SK-N-SH (cell line): ENCODE data around the gene NPFF.

Source experiments
- CHD2 ChIP-seq: fragments of 150-350 bp; IDR thresholded peaks from 2 replicates; pipeline ENCODE4 v1.6.1; 2018; ENCODE audit warnings: low read length; ENCODE audit not compliant: partially characterized antibody
- CTCF ChIP-seq: fragments of 200-600 bp; sonication (generic); IDR thresholded peaks from 2 replicates; pipeline ENCODE4 v1.6.1; 2017; ENCODE audit warnings: antibody characterized with exemption, mild to moderate bottlenecking, moderate library complexity
- EP300 ChIP-seq, 2 experiments: IDR thresholded peaks; 2 replicates each; pipeline versions ENCODE4 v1.4.0 to v1.6.1; 2012; ENCODE audit warnings: borderline replicate concordance in 1 of 2, low read depth in 1 of 2, low read length in 1 of 2
- MXI1 ChIP-seq: IDR thresholded peaks from 2 replicates; pipeline ENCODE4 v1.6.1; 2012; ENCODE audit warnings: mild to moderate bottlenecking, low read depth, low read length, improper control_type of control experiment
- NFIC ChIP-seq: IDR thresholded peaks from 2 replicates; pipeline ENCODE4 v1.4.0; 2012; ENCODE audit warnings: borderline replicate concordance
- NRF1 ChIP-seq: IDR thresholded peaks from 2 replicates; pipeline ENCODE4 v1.6.1; 2012; ENCODE audit warnings: low read depth, mild to moderate bottlenecking, low read length
- RAD21 ChIP-seq: IDR thresholded peaks from 2 replicates; pipeline ENCODE4 v1.6.1; 2012; ENCODE audit warnings: mild to moderate bottlenecking, low read length
- SIN3A ChIP-seq: IDR thresholded peaks from 2 replicates; pipeline ENCODE4 v1.6.1; 2012; ENCODE audit warnings: low read depth, mild to moderate bottlenecking, low read length, moderate library complexity, borderline replicate concordance
- TEAD4 ChIP-seq: IDR thresholded peaks from 2 replicates; pipeline ENCODE4 v1.4.0; 2012; ENCODE audit warnings: mild to moderate bottlenecking, borderline replicate concordance; ENCODE audit not compliant: insufficient read depth
- YY1 ChIP-seq: IDR thresholded peaks from 2 replicates; pipeline ENCODE4 v1.4.0; 2012; ENCODE audit warnings: low read depth, mild to moderate bottlenecking
- TF ChIP-seq, protein P1 (sequence below): IDR thresholded peaks from 2 replicates; pipeline ENCODE4 v1.6.1; 2012; ENCODE audit warnings: mild to moderate bottlenecking, low read depth, low read length, moderate library complexity
- TF ChIP-seq, protein P2 (sequence below): IDR thresholded peaks from 2 replicates; pipeline ENCODE4 v1.4.0; 2012; ENCODE audit warnings: low read depth

GRCh38 chr12:53515291-53515680 lies 8.0 kb upstream of the NPFF start:
- no peak for TF ChIP-seq EP300 (IDR thresholded peaks at IDR 0.05; ENCODE audit: borderline replicate concordance in 1 of 2, low read depth in 1 of 2, low read length in 1 of 2)
- TF ChIP-seq NRF1, result no peak
- no peak for TF ChIP-seq CTCF
- no peak for TF ChIP-seq RAD21
- no peak for TF ChIP-seq MXI1
- TF ChIP-seq YY1, result no peak
- TF ChIP-seq, protein P1, sequence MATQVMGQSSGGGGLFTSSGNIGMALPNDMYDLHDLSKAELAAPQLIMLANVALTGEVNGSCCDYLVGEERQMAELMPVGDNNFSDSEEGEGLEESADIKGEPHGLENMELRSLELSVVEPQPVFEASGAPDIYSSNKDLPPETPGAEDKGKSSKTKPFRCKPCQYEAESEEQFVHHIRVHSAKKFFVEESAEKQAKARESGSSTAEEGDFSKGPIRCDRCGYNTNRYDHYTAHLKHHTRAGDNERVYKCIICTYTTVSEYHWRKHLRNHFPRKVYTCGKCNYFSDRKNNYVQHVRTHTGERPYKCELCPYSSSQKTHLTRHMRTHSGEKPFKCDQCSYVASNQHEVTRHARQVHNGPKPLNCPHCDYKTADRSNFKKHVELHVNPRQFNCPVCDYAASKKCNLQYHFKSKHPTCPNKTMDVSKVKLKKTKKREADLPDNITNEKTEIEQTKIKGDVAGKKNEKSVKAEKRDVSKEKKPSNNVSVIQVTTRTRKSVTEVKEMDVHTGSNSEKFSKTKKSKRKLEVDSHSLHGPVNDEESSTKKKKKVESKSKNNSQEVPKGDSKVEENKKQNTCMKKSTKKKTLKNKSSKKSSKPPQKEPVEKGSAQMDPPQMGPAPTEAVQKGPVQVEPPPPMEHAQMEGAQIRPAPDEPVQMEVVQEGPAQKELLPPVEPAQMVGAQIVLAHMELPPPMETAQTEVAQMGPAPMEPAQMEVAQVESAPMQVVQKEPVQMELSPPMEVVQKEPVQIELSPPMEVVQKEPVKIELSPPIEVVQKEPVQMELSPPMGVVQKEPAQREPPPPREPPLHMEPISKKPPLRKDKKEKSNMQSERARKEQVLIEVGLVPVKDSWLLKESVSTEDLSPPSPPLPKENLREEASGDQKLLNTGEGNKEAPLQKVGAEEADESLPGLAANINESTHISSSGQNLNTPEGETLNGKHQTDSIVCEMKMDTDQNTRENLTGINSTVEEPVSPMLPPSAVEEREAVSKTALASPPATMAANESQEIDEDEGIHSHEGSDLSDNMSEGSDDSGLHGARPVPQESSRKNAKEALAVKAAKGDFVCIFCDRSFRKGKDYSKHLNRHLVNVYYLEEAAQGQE, result no peak
- no peak for TF ChIP-seq NFIC
- no peak for TF ChIP-seq SIN3A
- no peak for TF ChIP-seq CHD2
- no peak for TF ChIP-seq TEAD4
- TF ChIP-seq, protein P2, sequence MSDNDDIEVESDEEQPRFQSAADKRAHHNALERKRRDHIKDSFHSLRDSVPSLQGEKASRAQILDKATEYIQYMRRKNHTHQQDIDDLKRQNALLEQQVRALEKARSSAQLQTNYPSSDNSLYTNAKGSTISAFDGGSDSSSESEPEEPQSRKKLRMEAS, result no peak
